HG03066 (cell line): Measurements from ENCODE around the gene MAP2K6.
"Not testable (repeated sequence)": the region's sequence is repeated elsewhere in the genome, so short reads cannot be mapped to it uniquely, and the experiment has no call there.

Experiments
- ATAC-seq: cut with Tn5 transposase; IDR thresholded peaks from one replicate; pipeline ENCODE4 v1.9.1; 2021; ENCODE audit warnings: low read depth; ENCODE audit not compliant: unreplicated experiment

The MAP2K6 gene

GRCh38 chr17:69454051-69454450, 39.6 kb downstream of the MAP2K6 start:
- ATAC-seq = no peak

- ATAC-seq = no peak
These were observed 40.5 kb downstream of the MAP2K6 start for GRCh38 chr17:69455040-69455439.

- no peak for ATAC-seq
These were observed 43.1 kb downstream of the MAP2K6 start for GRCh38 chr17:69457603-69458002.

GRCh38 chr17:69460963-69461922, 46.7 kb downstream of the MAP2K6 start:
- ATAC-seq = no peak

GRCh38 chr17:69461951-69462369, 47.5 kb downstream of the MAP2K6 start:
- ATAC-seq = no peak

GRCh38 chr17:69462882-69463281, 48.4 kb downstream of the MAP2K6 start:
- ATAC-seq = no peak

GRCh38 chr17:69466451-69466850, 52.0 kb downstream of the MAP2K6 start:
- no peak for ATAC-seq

GRCh38 chr17:69466905-69467667, 52.6 kb downstream of the MAP2K6 start:
- no peak for ATAC-seq

GRCh38 chr17:69468207-69468606, 53.7 kb downstream of the MAP2K6 start:
- no peak for ATAC-seq

GRCh38 chr17:69470702-69471101, 56.2 kb downstream of the MAP2K6 start:
- no peak for ATAC-seq

GRCh38 chr17:69471406-69471805, 56.9 kb downstream of the MAP2K6 start:
- no peak for ATAC-seq

GRCh38 chr17:69473841-69474831, 59.6 kb downstream of the MAP2K6 start:
- ATAC-seq = no peak

- ATAC-seq = no peak
These were observed 62.9 kb downstream of the MAP2K6 start for GRCh38 chr17:69477204-69477902.

GRCh38 chr17:69477903-69478266, 63.4 kb downstream of the MAP2K6 start:
- no peak for ATAC-seq

GRCh38 chr17:69478916-69479315, 64.4 kb downstream of the MAP2K6 start:
- no peak for ATAC-seq

- not testable (repeated sequence) for ATAC-seq
These were observed 65.3 kb downstream of the MAP2K6 start for GRCh38 chr17:69479756-69480155.

- no peak for ATAC-seq
These were observed 65.7 kb downstream of the MAP2K6 start for GRCh38 chr17:69480245-69480644.

GRCh38 chr17:69485251-69485661, 70.8 kb downstream of the MAP2K6 start:
- ATAC-seq = no peak

GRCh38 chr17:69485901-69486643, 71.6 kb downstream of the MAP2K6 start:
- no peak for ATAC-seq
